GM12878 (cell line): ENCODE data around the gene GP2. TPM values are rescaled to one million over a fixed set of nuclear protein-coding genes. Genes with fewer than 3 reads are reported as not detected.
A peak's percentile ranks its signal among the peaks of the same experiment; 100 is the strongest.

Experiments
- ATAC-seq: fragments of 200-7000 bp; cut with Tn5 transposase; 3 replicates; pipeline ENCODE4 v1.9.1; 2020; ENCODE audit warnings: mild to moderate bottlenecking, moderate library complexity
- BruUV-seq: library from RNA; stranded (reverse); fragments of 400-500 nt; replicated peaks from 2 replicates; lab custom pipeline; 2021; lab: Mats Ljungman, UMichigan
- CTCF ChIA-PET: fragments of 300-600 bp; sonication (Branson Sonifier 250); formaldehyde crosslinking; extraction: SDS; loops from one replicate; lab custom pipeline; 2021; ENCODE audit warnings: inconsistent platforms; lab: Yijun Ruan, JAX
- POLR2A ChIA-PET: fragments of 350-600 bp; formaldehyde crosslinking; extraction: SDS; loops from one replicate; lab custom pipeline; 2021; ENCODE audit warnings: inconsistent platforms; lab: Charles Lee
- RAD21 ChIA-PET: fragments of 300-600 bp; sonication (Branson Sonifier 250); formaldehyde crosslinking; loops from one replicate; lab custom pipeline; 2023; ENCODE audit warnings: antibody characterized with exemption; ENCODE audit not compliant: unreplicated experiment; lab: Charles Lee
- SMC1A ChIA-PET: fragments of 300-600 bp; sonication (Branson Sonifier 250); formaldehyde crosslinking; loops from one replicate; lab custom pipeline; 2023; ENCODE audit not compliant: unreplicated experiment, uncharacterized antibody; lab: Charles Lee
- DNase-seq: peaks from one replicate; pipeline ENCODE4 v3.0.0-alpha.2; 2011; ENCODE audit warnings: low read depth, low spot score
- FAIRE-seq: peaks from 3 replicates; lab custom pipeline; 2011; peaks lifted over from hg19 to GRCh38; lab: Jason Lieb, UNC
- H2AFZ ChIP-seq: 2 replicates; pipeline ENCODE4 v1.6.0; 2011; ENCODE audit warnings: low read depth, low read length, control low read depth; ENCODE audit not compliant: control insufficient read depth
- H3K27ac ChIP-seq: 2 replicates; pipeline ENCODE4 v1.5.1; 2011; ENCODE audit warnings: control low read depth; ENCODE audit not compliant: control insufficient read depth, insufficient read depth
- H3K27me3 ChIP-seq, 2 experiments: replicated peaks in 1 of 2; 2 replicates each; pipeline versions ENCODE4 v1.6.0 to v1.6.1; 2011; ENCODE audit warnings: low read length in 1 of 2; ENCODE audit not compliant: control insufficient read depth in 2 of 2, insufficient read depth in 2 of 2
- H3K36me3 ChIP-seq, 2 experiments: 2 replicates each; pipeline ENCODE4 v1.5.1; 2011; ENCODE audit warnings: low read length in 1 of 2; ENCODE audit not compliant: control insufficient read depth in 2 of 2, insufficient read depth in 2 of 2
- H3K4me1 ChIP-seq: 2 replicates; pipeline ENCODE4 v1.6.1; 2011; ENCODE audit warnings: mild to moderate bottlenecking, low read length, moderate library complexity, mixed read lengths; ENCODE audit not compliant: control insufficient read depth, insufficient read depth
- H3K4me2 ChIP-seq: 2 replicates; pipeline ENCODE4 v1.6.0; 2011; ENCODE audit warnings: control low read depth; ENCODE audit not compliant: control insufficient read depth, insufficient read depth
- H3K4me3 ChIP-seq: fragments of 200-600 bp; sonication (generic); 2 replicates; pipeline ENCODE4 v1.5.1; 2016
- H3K79me2 ChIP-seq: 2 replicates; pipeline ENCODE4 v1.6.0; 2011; ENCODE audit warnings: low read length; ENCODE audit not compliant: control insufficient read depth, insufficient read depth
- H3K9ac ChIP-seq: 2 replicates; pipeline ENCODE4 v1.8.0; 2011; ENCODE audit warnings: low read length, control low read depth, mixed read lengths; ENCODE audit not compliant: control insufficient read depth, insufficient read depth
- H3K9me3 ChIP-seq: replicated peaks from 3 replicates; pipeline ENCODE4 v1.5.1; 2011; ENCODE audit warnings: mild to moderate bottlenecking, low read length; ENCODE audit not compliant: control insufficient read depth, insufficient read depth
- H4K20me1 ChIP-seq: 2 replicates; pipeline ENCODE4 v1.6.0; 2011; ENCODE audit not compliant: control insufficient read depth, insufficient read depth
- EGR1 ChIP-seq, 2 experiments: IDR thresholded peaks; 1 replicate in 1 of 2; 2 replicates in 1 of 2; pipeline ENCODE4 v1.6.1; 2011 to 2012; ENCODE audit warnings: low read depth in 2 of 2, low read length in 2 of 2, borderline replicate concordance in 1 of 2, mild to moderate bottlenecking in 1 of 2, moderate library complexity in 1 of 2
- ETV6 ChIP-seq, 2 experiments: fragments of 450-650 bp in 1 of 2; IDR thresholded peaks in 1 of 2; conservative IDR thresholded peaks in 1 of 2; 2 replicates each; pipeline ENCODE4 v1.6.1; 2014; ENCODE audit warnings: antibody characterized with exemption in 1 of 2, borderline replicate concordance in 1 of 2, low read depth in 1 of 2, mild to moderate bottlenecking in 1 of 2, moderate library complexity in 1 of 2
- NR2C1 ChIP-seq: fragments of 450-650 bp; IDR thresholded peaks from 2 replicates; pipeline ENCODE4 v1.6.1; 2017; ENCODE audit warnings: antibody characterized with exemption, mild to moderate bottlenecking, moderate library complexity
- PAX5 ChIP-seq: IDR thresholded peaks from 2 replicates; pipeline ENCODE4 v1.6.1; 2011; ENCODE audit warnings: low read depth, low read length, borderline replicate concordance
- POLR2AphosphoS2 ChIP-seq: IDR thresholded peaks from 2 replicates; pipeline ENCODE4 v1.6.1; 2011; ENCODE audit warnings: low read depth, mild to moderate bottlenecking, low read length, improper control_type of control experiment, moderate library complexity
- POLR2AphosphoS5 ChIP-seq: IDR thresholded peaks from 2 replicates; pipeline ENCODE4 v1.6.1; 2011; ENCODE audit warnings: mild to moderate bottlenecking, low read length, inconsistent platforms
- RFX5 ChIP-seq: IDR thresholded peaks from 2 replicates; pipeline ENCODE4 v1.6.1; 2011; ENCODE audit warnings: low read depth, low read length, improper control_type of control experiment
- SMARCA5 ChIP-seq: fragments of 450-650 bp; IDR thresholded peaks from 2 replicates; pipeline ENCODE4 v1.6.1; 2017; ENCODE audit warnings: mild to moderate bottlenecking
- ZNF274 ChIP-seq: IDR thresholded peaks from one replicate; pipeline ENCODE4 v1.8.0; 2011; ENCODE audit not compliant: insufficient read length, insufficient read depth
- ZSCAN29 ChIP-seq: fragments of 450-650 bp; IDR thresholded peaks from 2 replicates; pipeline ENCODE4 v1.6.1; 2017; ENCODE audit warnings: mild to moderate bottlenecking, moderate library complexity
- WGBS: methylation state at CpG from one replicate; pipeline ENCODE4 v1.1.6; 2016; ENCODE audit warnings: low lambda C conversion rate; ENCODE audit not compliant: insufficient replicate concordance, insufficient coverage; ENCODE audit errors: missing lambda C conversion rate; 5-methylcytosine and 5-hydroxymethylcytosine counted together
- in situ Hi-C: fragments of 300-500 bp; cut with MboI; formaldehyde crosslinking; loops from 9 replicates; pipeline ENCODE4 v1.14.3; 2018; ENCODE audit warnings: mixed read lengths
- intact Hi-C: fragments of 100-400 bp; cut with micrococcal nuclease; formaldehyde crosslinking; loops from one replicate; pipeline ENCODE4 v1.14.2; 2022; ENCODE audit not compliant: unreplicated experiment
- polyA plus RNA-seq, 11 experiments: library from polyadenylated mRNA; depleted of rRNA in 4 of 11; unstranded in 6 of 11; stranded (reverse) in 5 of 11; fragments of >200 nt; fragmentation: Nextera tagmentation in 4 of 11; fragmentation: Illumina TruSeq in 1 of 11; extraction: Ambion mirVana in 4 of 11; extraction: Trizol in 1 of 11; gene quantifications; 1 replicate in 1 of 11; 2 replicates in 10 of 11; pipeline versions ENCODE4 v1.2.1 to v1.2.3, GENCODE V29; 2011 to 2016; ENCODE audit warnings: inconsistent platforms in 2 of 11, missing spikeins in 2 of 11, low read depth in 1 of 11
- total RNA-seq, 4 experiments: library from RNA; depleted of rRNA in 3 of 4; stranded (reverse); fragments of >200 nt in 3 of 4; fragmentation: Illumina TruSeq in 1 of 4; extraction: Trizol in 1 of 4; gene quantifications; 2 replicates each; pipeline versions ENCODE4 v1.2.1 to v1.2.3, GENCODE V29; 2013 to 2021
- TF ChIP-seq, protein P1 (sequence below): IDR thresholded peaks from 2 replicates; pipeline ENCODE4 v1.6.1; 2011; ENCODE audit warnings: borderline replicate concordance, low read depth, mild to moderate bottlenecking, moderate library complexity, low read length; ENCODE audit not compliant: insufficient read depth, poor library complexity, severe bottlenecking
- TF ChIP-seq, protein P2 (sequence below): fragments of 450-650 bp; conservative IDR thresholded peaks from 2 replicates; pipeline ENCODE4 v1.6.1; 2017; ENCODE audit warnings: mild to moderate bottlenecking, moderate library complexity
- TF ChIP-seq, protein P3 (sequence below): IDR thresholded peaks from 2 replicates; pipeline ENCODE4 v1.6.1; 2012; ENCODE audit warnings: improper control_type of control experiment, low read depth, low read length; ENCODE audit not compliant: insufficient replicate concordance

GP2 gene
- total and polyA plus RNA-seq, 10 of the 15 experiments (the other 5 are each of a cell fraction or from before 2014, with no cell fraction given) = 6.9 TPM; not detected in 9

DNA sequence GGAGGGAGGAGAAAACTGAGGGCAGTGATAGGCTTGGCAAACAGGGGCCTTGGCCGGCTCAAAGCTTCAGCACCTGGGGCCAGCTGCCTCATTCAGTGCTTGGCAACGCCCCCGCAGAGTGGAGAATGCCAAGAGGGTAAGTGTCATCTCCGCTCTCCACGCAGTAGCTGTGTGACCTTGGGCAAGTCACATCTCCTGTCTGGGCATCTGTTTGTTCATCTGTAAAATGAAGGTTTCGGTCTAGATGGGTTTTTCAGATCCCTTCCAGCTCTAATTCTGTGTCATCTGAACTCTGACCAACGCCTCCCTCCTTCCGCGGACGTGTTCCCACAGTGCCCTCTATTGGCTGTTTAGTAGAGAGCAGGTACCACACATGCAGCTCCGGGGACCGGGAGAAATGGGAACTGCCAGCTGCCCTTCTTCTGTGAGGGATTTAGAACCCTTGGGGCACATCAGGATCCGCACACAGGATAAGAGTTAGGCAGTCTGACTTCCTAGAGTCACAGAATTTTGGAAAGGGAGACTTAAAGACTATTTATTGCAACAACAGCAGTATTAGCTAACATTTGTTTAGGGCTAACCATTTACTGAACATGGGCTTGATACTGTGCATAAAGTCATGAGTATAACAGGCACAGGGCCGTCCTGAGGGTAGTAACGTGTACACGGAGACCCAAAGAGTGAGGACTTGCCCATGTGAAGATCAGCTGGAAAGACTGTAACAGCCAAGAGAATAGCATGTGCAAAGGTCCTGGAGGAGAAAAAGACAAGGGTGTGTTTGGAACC is 26.8 kb downstream of the GP2 start:
- ChIA-PET POLR2A (interaction anchor here (0.5 kb wide), 1 partner anchor 381 kb away, joined by 3 read pairs; no protein-coding TSS in a partner anchor), CTCF (interaction anchor here (0.6 to 8.2 kb wide), 44 partner anchors 9 to 745 kb away, joined by 3 to 212 read pairs (median 4); partner anchors contain the start of gene VPS35L), RAD21 (interaction anchor here (0.7 to 5.8 kb wide), 12 partner anchors 8 to 443 kb away, joined by 3 to 117 read pairs (median 4); no protein-coding TSS in a partner anchor), SMC1A (interaction anchor here (0.7 to 7.2 kb wide), 18 partner anchors 12 to 401 kb away, joined by 3 to 103 read pairs (median 4); no protein-coding TSS in a partner anchor)
- DNase-seq = peak; percentile 46
- peak; percentile 97 for ATAC-seq
- Histone ChIP-seq H3K27me3 (no peaks in the 10 kb centered on the region; a peak in 1 of 4 replicates), H3K9me3 (no peaks in the 10 kb centered on the region), H3K4me1 (no peaks in the 10 kb centered on the region), H3K36me3 (no peaks in the 10 kb centered on the region), H3K4me3 (no peak overlapping the region), H2AFZ (no peak overlapping the region), H3K79me2 (no peaks in the 10 kb centered on the region), H4K20me1 (no peaks in the 10 kb centered on the region), H3K9ac (no peak overlapping the region), H3K4me2 (no peak overlapping the region), H3K27ac (no peak overlapping the region)
- intact Hi-C loops = loop anchor here (1.0 kb wide), 3 partner anchors 83 to 393 kb away; no protein-coding TSS in a partner anchor
- FAIRE-seq = peak; percentile 94
- BruUV-seq = no TSS peak
- in situ Hi-C loops = loop anchor here (5.0 kb wide), 1 partner anchor 393 kb away; no protein-coding TSS in a partner anchor
- WGBS = 11% methylated on average over 16 of the region's 16 CpGs
- TF ChIP-seq, protein P1, sequence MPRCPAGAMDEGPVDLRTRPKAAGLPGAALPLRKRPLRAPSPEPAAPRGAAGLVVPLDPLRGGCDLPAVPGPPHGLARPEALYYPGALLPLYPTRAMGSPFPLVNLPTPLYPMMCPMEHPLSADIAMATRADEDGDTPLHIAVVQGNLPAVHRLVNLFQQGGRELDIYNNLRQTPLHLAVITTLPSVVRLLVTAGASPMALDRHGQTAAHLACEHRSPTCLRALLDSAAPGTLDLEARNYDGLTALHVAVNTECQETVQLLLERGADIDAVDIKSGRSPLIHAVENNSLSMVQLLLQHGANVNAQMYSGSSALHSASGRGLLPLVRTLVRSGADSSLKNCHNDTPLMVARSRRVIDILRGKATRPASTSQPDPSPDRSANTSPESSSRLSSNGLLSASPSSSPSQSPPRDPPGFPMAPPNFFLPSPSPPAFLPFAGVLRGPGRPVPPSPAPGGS = no peak
- TF ChIP-seq PAX5 = no peak
- TF ChIP-seq, protein P2, sequence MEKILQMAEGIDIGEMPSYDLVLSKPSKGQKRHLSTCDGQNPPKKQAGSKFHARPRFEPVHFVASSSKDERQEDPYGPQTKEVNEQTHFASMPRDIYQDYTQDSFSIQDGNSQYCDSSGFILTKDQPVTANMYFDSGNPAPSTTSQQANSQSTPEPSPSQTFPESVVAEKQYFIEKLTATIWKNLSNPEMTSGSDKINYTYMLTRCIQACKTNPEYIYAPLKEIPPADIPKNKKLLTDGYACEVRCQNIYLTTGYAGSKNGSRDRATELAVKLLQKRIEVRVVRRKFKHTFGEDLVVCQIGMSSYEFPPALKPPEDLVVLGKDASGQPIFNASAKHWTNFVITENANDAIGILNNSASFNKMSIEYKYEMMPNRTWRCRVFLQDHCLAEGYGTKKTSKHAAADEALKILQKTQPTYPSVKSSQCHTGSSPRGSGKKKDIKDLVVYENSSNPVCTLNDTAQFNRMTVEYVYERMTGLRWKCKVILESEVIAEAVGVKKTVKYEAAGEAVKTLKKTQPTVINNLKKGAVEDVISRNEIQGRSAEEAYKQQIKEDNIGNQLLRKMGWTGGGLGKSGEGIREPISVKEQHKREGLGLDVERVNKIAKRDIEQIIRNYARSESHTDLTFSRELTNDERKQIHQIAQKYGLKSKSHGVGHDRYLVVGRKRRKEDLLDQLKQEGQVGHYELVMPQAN = no peak
- no peak for TF ChIP-seq POLR2AphosphoS2
- TF ChIP-seq POLR2AphosphoS5 = no peak
- TF ChIP-seq ZSCAN29 = 0 out of 2 replicates have a peak, but pooled peaks have one; percentile 12
- no peak for TF ChIP-seq RFX5
- TF ChIP-seq, protein P3, sequence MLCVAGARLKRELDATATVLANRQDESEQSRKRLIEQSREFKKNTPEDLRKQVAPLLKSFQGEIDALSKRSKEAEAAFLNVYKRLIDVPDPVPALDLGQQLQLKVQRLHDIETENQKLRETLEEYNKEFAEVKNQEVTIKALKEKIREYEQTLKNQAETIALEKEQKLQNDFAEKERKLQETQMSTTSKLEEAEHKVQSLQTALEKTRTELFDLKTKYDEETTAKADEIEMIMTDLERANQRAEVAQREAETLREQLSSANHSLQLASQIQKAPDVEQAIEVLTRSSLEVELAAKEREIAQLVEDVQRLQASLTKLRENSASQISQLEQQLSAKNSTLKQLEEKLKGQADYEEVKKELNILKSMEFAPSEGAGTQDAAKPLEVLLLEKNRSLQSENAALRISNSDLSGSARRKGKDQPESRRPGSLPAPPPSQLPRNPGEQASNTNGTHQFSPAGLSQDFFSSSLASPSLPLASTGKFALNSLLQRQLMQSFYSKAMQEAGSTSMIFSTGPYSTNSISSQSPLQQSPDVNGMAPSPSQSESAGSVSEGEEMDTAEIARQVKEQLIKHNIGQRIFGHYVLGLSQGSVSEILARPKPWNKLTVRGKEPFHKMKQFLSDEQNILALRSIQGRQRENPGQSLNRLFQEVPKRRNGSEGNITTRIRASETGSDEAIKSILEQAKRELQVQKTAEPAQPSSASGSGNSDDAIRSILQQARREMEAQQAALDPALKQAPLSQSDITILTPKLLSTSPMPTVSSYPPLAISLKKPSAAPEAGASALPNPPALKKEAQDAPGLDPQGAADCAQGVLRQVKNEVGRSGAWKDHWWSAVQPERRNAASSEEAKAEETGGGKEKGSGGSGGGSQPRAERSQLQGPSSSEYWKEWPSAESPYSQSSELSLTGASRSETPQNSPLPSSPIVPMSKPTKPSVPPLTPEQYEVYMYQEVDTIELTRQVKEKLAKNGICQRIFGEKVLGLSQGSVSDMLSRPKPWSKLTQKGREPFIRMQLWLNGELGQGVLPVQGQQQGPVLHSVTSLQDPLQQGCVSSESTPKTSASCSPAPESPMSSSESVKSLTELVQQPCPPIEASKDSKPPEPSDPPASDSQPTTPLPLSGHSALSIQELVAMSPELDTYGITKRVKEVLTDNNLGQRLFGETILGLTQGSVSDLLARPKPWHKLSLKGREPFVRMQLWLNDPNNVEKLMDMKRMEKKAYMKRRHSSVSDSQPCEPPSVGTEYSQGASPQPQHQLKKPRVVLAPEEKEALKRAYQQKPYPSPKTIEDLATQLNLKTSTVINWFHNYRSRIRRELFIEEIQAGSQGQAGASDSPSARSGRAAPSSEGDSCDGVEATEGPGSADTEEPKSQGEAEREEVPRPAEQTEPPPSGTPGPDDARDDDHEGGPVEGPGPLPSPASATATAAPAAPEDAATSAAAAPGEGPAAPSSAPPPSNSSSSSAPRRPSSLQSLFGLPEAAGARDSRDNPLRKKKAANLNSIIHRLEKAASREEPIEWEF = no peak
- no peak for TF ChIP-seq ETV6 (conservative IDR thresholded peaks at IDR 0.05 in 1 of 2, IDR thresholded peaks at IDR 0.05 in 1 of 2; ENCODE audit: borderline replicate concordance in 1 of 2, low read depth in 1 of 2)
- TF ChIP-seq ZNF274 = no peak
- TF ChIP-seq NR2C1 = no peak
- peak in 1 of 2 experiments; percentile 33; a peak in 1 of 3 replicates for TF ChIP-seq EGR1 (IDR thresholded peaks at IDR 0.05; ENCODE audit: borderline replicate concordance in 1 of 2, low read depth in 2 of 2, low read length in 2 of 2)
- 0 out of 2 replicates have a peak, but pooled peaks have one; percentile 51 for TF ChIP-seq SMARCA5
